Measurements from ENCODE around the gene TIMM50. TPM values are rescaled to one million over a fixed set of nuclear protein-coding genes. Genes with fewer than 3 reads are reported as not detected.

Gene TIMM50
- total RNA-seq, 1 donor from 2014 or later = 97.2 TPM

- Mint-ChIP-seq H3K36me3 (ENCODE audit: low read depth, unreplicated experiment) (peaks cover 2% of the 10 kb centered on the region), H3K4me1 (ENCODE audit: low read depth, unreplicated experiment) (no peaks in the 10 kb centered on the region), H3K27ac (ENCODE audit: unreplicated experiment) (no peak overlapping the region), H3K9me3 (ENCODE audit: unreplicated experiment) (no peaks in the 10 kb centered on the region), H3K27me3 (ENCODE audit: low read depth, unreplicated experiment) (no peaks in the 10 kb centered on the region), H3K4me3 (ENCODE audit: unreplicated experiment) (no peak overlapping the region)
- Histone ChIP-seq H3K9ac (ENCODE audit: low read length) (no peak overlapping the region), H3K27me3 (ENCODE audit: insufficient read depth, low read length) (no peaks in the 10 kb centered on the region), H4K20me1 (ENCODE audit: insufficient read depth, low read length) (peaks cover 3% of the 10 kb centered on the region), H3K9me3 (ENCODE audit: insufficient read depth, low read depth, low read length) (no peaks in the 10 kb centered on the region), H3K4me1 (ENCODE audit: insufficient read depth, low read length) (no peaks in the 10 kb centered on the region), H3K4me2 (ENCODE audit: low read length) (no peak overlapping the region), H3K79me2 (ENCODE audit: insufficient read depth, low read length) (no peaks in the 10 kb centered on the region), H3K4me3 (ENCODE audit: insufficient read depth, low read depth, low read length) (no peak overlapping the region), H3K27ac (ENCODE audit: low read depth, low read length) (no peak overlapping the region), H3K36me3 (ENCODE audit: insufficient read depth, low read length) (no peaks in the 10 kb centered on the region), H2AFZ (ENCODE audit: low read depth, low read length) (no peak overlapping the region)
- no peak for TF ChIP-seq EZH2 (IDR thresholded peaks at IDR 0.05; ENCODE audit: insufficient read depth, low read length)
- no peak for TF ChIP-seq CTCF (IDR thresholded peaks at IDR 0.05; ENCODE audit: insufficient read depth, low read depth, low read length)
- FAIRE-seq (no peak), DNase-seq (ENCODE audit: low read depth) (no peak)
Measured at GRCh38 chr19:39525205-39525604, 44.6 kb downstream of the TIMM50 start.

DNA sequence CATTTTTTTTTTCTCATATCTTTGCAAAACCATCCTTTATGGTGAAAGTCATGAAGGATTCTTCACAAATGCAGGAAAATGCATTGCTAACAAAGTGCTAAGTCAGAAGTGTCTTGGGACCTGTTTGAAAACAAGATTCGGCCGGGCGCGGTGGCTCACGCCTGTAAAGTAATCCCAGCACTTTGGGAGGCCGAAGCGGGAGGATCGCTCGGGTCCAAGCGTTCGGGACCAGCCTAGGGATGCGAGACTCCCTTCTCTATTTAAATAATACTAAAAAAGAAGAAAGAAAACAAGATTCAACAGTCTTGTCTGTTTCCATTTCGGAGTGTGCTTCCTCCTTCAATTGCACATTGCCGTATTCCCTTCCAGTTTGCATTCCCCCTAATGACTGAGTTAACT lies 51.2 kb downstream of the TIMM50 start:
- TF ChIP-seq EZH2 (IDR thresholded peaks at IDR 0.05; ENCODE audit: insufficient read depth, low read length) (no peak), CTCF (IDR thresholded peaks at IDR 0.05; ENCODE audit: insufficient read depth, low read depth, low read length) (no peak)
- Histone ChIP-seq H3K9ac (ENCODE audit: low read length) (peak overlapping the region; percentile 88), H3K27ac (ENCODE audit: low read depth, low read length) (peak overlapping the region; percentile 73), H2AFZ (ENCODE audit: low read depth, low read length) (peak overlapping the region; percentile 79), H3K4me3 (ENCODE audit: insufficient read depth, low read depth, low read length) (peak overlapping the region; percentile 77), H3K27me3 (ENCODE audit: insufficient read depth, low read length) (no peaks in the 10 kb centered on the region), H3K79me2 (ENCODE audit: insufficient read depth, low read length) (peaks cover 18% of the 10 kb centered on the region), H3K4me2 (ENCODE audit: low read length) (peak overlapping the region; percentile 92), H3K9me3 (ENCODE audit: insufficient read depth, low read depth, low read length) (no peaks in the 10 kb centered on the region), H3K36me3 (ENCODE audit: insufficient read depth, low read length) (no peaks in the 10 kb centered on the region), H4K20me1 (ENCODE audit: insufficient read depth, low read length) (peaks cover 11% of the 10 kb centered on the region), H3K4me1 (ENCODE audit: insufficient read depth, low read length) (no peaks in the 10 kb centered on the region)
- FAIRE-seq (no peak), DNase-seq (ENCODE audit: low read depth) (no peak)
- H3K9me3 Mint-ChIP-seq (ENCODE audit: unreplicated experiment) = no peaks in the 10 kb centered on the region
- H3K4me3 Mint-ChIP-seq (ENCODE audit: unreplicated experiment) = peak overlapping the region; percentile 98
- H3K36me3 Mint-ChIP-seq (ENCODE audit: low read depth, unreplicated experiment) = peaks cover 2% of the 10 kb centered on the region
- peaks cover 6% of the 10 kb centered on the region for H3K4me1 Mint-ChIP-seq (ENCODE audit: low read depth, unreplicated experiment)
- peak overlapping the region; percentile 87 for H3K27ac Mint-ChIP-seq (ENCODE audit: unreplicated experiment)
- peaks cover 3% of the 10 kb centered on the region for H3K27me3 Mint-ChIP-seq (ENCODE audit: low read depth, unreplicated experiment)

GRCh38 chr19:39532233-39533002 lies 51.8 kb downstream of the TIMM50 start, which contains the start of gene EID2B:
Gene EID2B (minus strand): TSS chr19:39532852. CDS start chr19:39532802, 50 bp downstream.
- H3K27ac ChIP-seq (ENCODE audit: low read depth, low read length) = peak within 1 kb of the TSS; percentile 73
- DNase-seq (ENCODE audit: low read depth) (peak; percentile 76), FAIRE-seq (no peak)
- H3K4me3 ChIP-seq (ENCODE audit: insufficient read depth, low read depth, low read length) = peak within 1 kb of the TSS; percentile 77
- H3K4me2 ChIP-seq (ENCODE audit: low read length) = peak within 1 kb of the TSS; percentile 92
- Mint-ChIP-seq H3K4me3 (ENCODE audit: unreplicated experiment) (peak within 1 kb of the TSS; percentile 98), H3K9me3 (ENCODE audit: unreplicated experiment) (no peaks in the 10 kb centered on the region), H3K4me1 (ENCODE audit: low read depth, unreplicated experiment) (peaks cover 6% of the 10 kb centered on the region), H3K27me3 (ENCODE audit: low read depth, unreplicated experiment) (peaks cover 3% of the 10 kb centered on the region), H3K27ac (ENCODE audit: unreplicated experiment) (peak within 1 kb of the TSS; percentile 87), H3K36me3 (ENCODE audit: low read depth, unreplicated experiment) (peaks cover 2% of the 10 kb centered on the region)
- H3K27me3 ChIP-seq (ENCODE audit: insufficient read depth, low read length) = no peaks in the 10 kb centered on the region
- peak within 1 kb of the TSS; percentile 79 for H2AFZ ChIP-seq (ENCODE audit: low read depth, low read length)
- H4K20me1 ChIP-seq (ENCODE audit: insufficient read depth, low read length) = peaks cover 11% of the 10 kb centered on the region
- peak within 1 kb of the TSS; percentile 88 for H3K9ac ChIP-seq (ENCODE audit: low read length)
- TF ChIP-seq EZH2 (IDR thresholded peaks at IDR 0.05; ENCODE audit: insufficient read depth, low read length) (no peak), CTCF (IDR thresholded peaks at IDR 0.05; ENCODE audit: insufficient read depth, low read depth, low read length) (peak; percentile 94)
- no peaks in the 10 kb centered on the region for H3K9me3 ChIP-seq (ENCODE audit: insufficient read depth, low read depth, low read length)
- no peaks in the 10 kb centered on the region for H3K4me1 ChIP-seq (ENCODE audit: insufficient read depth, low read length)
- H3K79me2 ChIP-seq (ENCODE audit: insufficient read depth, low read length) = peaks cover 18% of the 10 kb centered on the region
- H3K36me3 ChIP-seq (ENCODE audit: insufficient read depth, low read length) = no peaks in the 10 kb centered on the region

Measured in astrocyte (in vitro differentiated cells and primary cell).